ENCODE measurements around the gene TBC1D9B. TPM values are rescaled to one million over a fixed set of nuclear protein-coding genes. Genes with fewer than 3 reads are reported as not detected.
"Not testable (repeated sequence)": the region's sequence is repeated elsewhere in the genome, so short reads cannot be mapped to it uniquely, and the experiment has no call there.

TBC1D9B gene
- total RNA-seq, 1 donor from 2014 or later: 32.9 TPM

- Histone ChIP-seq H3K27ac (ENCODE audit: low read depth, low read length) (no peak overlapping the region), H3K4me1 (ENCODE audit: control insufficient read depth in 3 of 3, insufficient read depth in 3 of 3, low read length in 3 of 3) (peaks cover 6 to 8% (median 7%) of the 10 kb centered on the region in 3 donors), H3K9me3 (ENCODE audit: control insufficient read depth in 3 of 3, low read length in 3 of 3) (no peaks in the 10 kb centered on the region), H3K4me3 (ENCODE audit: low read length in 3 of 3) (no peak overlapping the region), H3K9ac (ENCODE audit: low read depth in 1 of 3, low read length in 3 of 3) (no peak overlapping the region), H3K36me3 (ENCODE audit: control insufficient read depth in 3 of 3, insufficient read depth in 3 of 3, low read length in 3 of 3) (peaks cover 25 to 30% (median 29%) of the 10 kb centered on the region in 3 donors), H3K27me3 (ENCODE audit: control insufficient read depth in 3 of 3, insufficient read depth in 3 of 3, low read length in 3 of 3) (no peaks in the 10 kb centered on the region)
Observed at GRCh38 chr5:179854356-179854755, 53.3 kb downstream of the TBC1D9B start.

DNA sequence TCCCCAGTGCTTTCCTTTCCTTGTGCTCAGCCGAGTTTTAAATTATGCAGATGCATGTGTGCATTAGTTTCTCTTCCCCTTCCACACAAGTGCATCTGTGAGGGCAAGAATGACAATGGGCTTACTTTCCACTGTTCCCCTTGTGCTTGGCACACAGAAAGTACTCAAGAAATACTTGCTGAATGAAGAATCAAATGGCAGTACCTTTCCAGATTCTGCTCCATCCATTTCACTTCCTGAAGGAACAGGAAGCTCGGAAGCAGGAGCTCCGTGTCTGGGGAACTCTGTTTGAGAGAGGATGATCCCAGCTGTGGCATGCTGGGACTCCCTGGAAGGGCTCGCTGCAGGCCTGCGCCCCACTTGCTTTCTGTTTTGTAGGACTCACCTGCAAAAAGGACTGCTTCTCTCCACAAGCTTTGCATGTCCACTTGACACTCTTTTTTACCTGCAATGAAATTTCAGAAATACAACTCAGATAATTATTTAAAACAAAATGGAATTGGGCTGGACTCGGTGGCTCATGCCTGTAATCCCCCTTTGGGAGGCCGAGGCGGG lies 54.6 kb downstream of the TBC1D9B start:
- H3K27ac ChIP-seq (ENCODE audit: low read depth, low read length): no peak overlapping the region
- H3K9ac ChIP-seq (ENCODE audit: low read depth in 1 of 3, low read length in 3 of 3): no peak overlapping the region
- H3K4me3 ChIP-seq (ENCODE audit: low read length in 3 of 3): no peak overlapping the region
- no peaks in the 10 kb centered on the region for H3K9me3 ChIP-seq (ENCODE audit: control insufficient read depth in 3 of 3, low read length in 3 of 3)
- H3K27me3 ChIP-seq (ENCODE audit: control insufficient read depth in 3 of 3, insufficient read depth in 3 of 3, low read length in 3 of 3): no peaks in the 10 kb centered on the region
- H3K36me3 ChIP-seq (ENCODE audit: control insufficient read depth in 3 of 3, insufficient read depth in 3 of 3, low read length in 3 of 3): peaks cover 34 to 40% (median 39%) of the 10 kb centered on the region in 3 donors
- H3K4me1 ChIP-seq (ENCODE audit: control insufficient read depth in 3 of 3, insufficient read depth in 3 of 3, low read length in 3 of 3): peaks cover 1 to 7% (median 5%) of the 10 kb centered on the region in 3 donors

GRCh38 chr5:179841621-179842020 lies 66.1 kb downstream of the TBC1D9B start:
- Histone ChIP-seq H3K9ac (ENCODE audit: low read depth in 1 of 3, low read length in 3 of 3) (peak overlapping the region in 1 of 3 donors; percentile 33), H3K4me1 (ENCODE audit: control insufficient read depth in 3 of 3, insufficient read depth in 3 of 3, low read length in 3 of 3) (peaks cover 17 to 47% (median 36%) of the 10 kb centered on the region in 3 donors), H3K36me3 (ENCODE audit: control insufficient read depth in 3 of 3, insufficient read depth in 3 of 3, low read length in 3 of 3) (peaks cover 34 to 45% (median 40%) of the 10 kb centered on the region in 3 donors), H3K4me3 (ENCODE audit: low read length in 3 of 3) (no peak overlapping the region), H3K27me3 (ENCODE audit: control insufficient read depth in 3 of 3, insufficient read depth in 3 of 3, low read length in 3 of 3) (no peaks in the 10 kb centered on the region), H3K27ac (ENCODE audit: low read depth, low read length) (no peak overlapping the region), H3K9me3 (ENCODE audit: control insufficient read depth in 3 of 3, low read length in 3 of 3) (no peaks in the 10 kb centered on the region)

GRCh38 chr5:179840766-179841165 lies 66.9 kb downstream of the TBC1D9B start:
- H3K27me3 ChIP-seq (ENCODE audit: control insufficient read depth in 3 of 3, insufficient read depth in 3 of 3, low read length in 3 of 3): no peaks in the 10 kb centered on the region
- H3K4me3 ChIP-seq (ENCODE audit: low read length in 3 of 3): no peak overlapping the region
- peak overlapping the region; percentile 61 for H3K27ac ChIP-seq (ENCODE audit: low read depth, low read length)
- H3K4me1 ChIP-seq (ENCODE audit: control insufficient read depth in 3 of 3, insufficient read depth in 3 of 3, low read length in 3 of 3): peaks cover 17 to 55% (median 44%) of the 10 kb centered on the region in 3 donors
- peak overlapping the region in 2 of 3 donors; percentile 42 to 45 for H3K9ac ChIP-seq (ENCODE audit: low read depth in 1 of 3, low read length in 3 of 3)
- no peaks in the 10 kb centered on the region for H3K9me3 ChIP-seq (ENCODE audit: control insufficient read depth in 3 of 3, low read length in 3 of 3)
- peaks cover 39 to 49% (median 47%) of the 10 kb centered on the region in 3 donors for H3K36me3 ChIP-seq (ENCODE audit: control insufficient read depth in 3 of 3, insufficient read depth in 3 of 3, low read length in 3 of 3)

- Histone ChIP-seq H3K9ac (ENCODE audit: low read depth in 1 of 3, low read length in 3 of 3) (peak overlapping the region in 2 of 3 donors; percentile 42 to 57), H3K9me3 (ENCODE audit: control insufficient read depth in 3 of 3, low read length in 3 of 3) (no peaks in the 10 kb centered on the region), H3K36me3 (ENCODE audit: control insufficient read depth in 3 of 3, insufficient read depth in 3 of 3, low read length in 3 of 3) (peaks cover 37 to 49% (median 46%) of the 10 kb centered on the region in 3 donors), H3K4me1 (ENCODE audit: control insufficient read depth in 3 of 3, insufficient read depth in 3 of 3, low read length in 3 of 3) (peaks cover 17 to 55% (median 44%) of the 10 kb centered on the region in 3 donors), H3K27me3 (ENCODE audit: control insufficient read depth in 3 of 3, insufficient read depth in 3 of 3, low read length in 3 of 3) (no peaks in the 10 kb centered on the region), H3K27ac (ENCODE audit: low read depth, low read length) (peak overlapping the region; percentile 61), H3K4me3 (ENCODE audit: low read length in 3 of 3) (no peak overlapping the region)
Observed at GRCh38 chr5:179840321-179840720, 67.4 kb downstream of the TBC1D9B start.

GRCh38 chr5:179839328-179840256 lies 68.1 kb downstream of the TBC1D9B start:
- H3K9ac ChIP-seq (ENCODE audit: low read depth in 1 of 3, low read length in 3 of 3): peak overlapping the region; percentile 32 to 77 (median 57)
- peak overlapping the region in 2 of 3 donors; percentile 19 to 41 for H3K4me3 ChIP-seq (ENCODE audit: low read length in 3 of 3)
- H3K36me3 ChIP-seq (ENCODE audit: control insufficient read depth in 3 of 3, insufficient read depth in 3 of 3, low read length in 3 of 3): peaks cover 37 to 48% (median 46%) of the 10 kb centered on the region in 3 donors
- no peaks in the 10 kb centered on the region for H3K9me3 ChIP-seq (ENCODE audit: control insufficient read depth in 3 of 3, low read length in 3 of 3)
- peaks cover 17 to 55% (median 44%) of the 10 kb centered on the region in 3 donors for H3K4me1 ChIP-seq (ENCODE audit: control insufficient read depth in 3 of 3, insufficient read depth in 3 of 3, low read length in 3 of 3)
- H3K27ac ChIP-seq (ENCODE audit: low read depth, low read length): peak overlapping the region; percentile 62
- no peaks in the 10 kb centered on the region for H3K27me3 ChIP-seq (ENCODE audit: control insufficient read depth in 3 of 3, insufficient read depth in 3 of 3, low read length in 3 of 3)

- Histone ChIP-seq H3K4me3 (ENCODE audit: low read length in 3 of 3) (no peak overlapping the region), H3K9me3 (ENCODE audit: control insufficient read depth in 3 of 3, low read length in 3 of 3) (no peaks in the 10 kb centered on the region), H3K27me3 (ENCODE audit: control insufficient read depth in 3 of 3, insufficient read depth in 3 of 3, low read length in 3 of 3) (no peaks in the 10 kb centered on the region), H3K36me3 (ENCODE audit: control insufficient read depth in 3 of 3, insufficient read depth in 3 of 3, low read length in 3 of 3) (peaks cover 50 to 58% (median 55%) of the 10 kb centered on the region in 3 donors), H3K9ac (ENCODE audit: low read depth in 1 of 3, low read length in 3 of 3) (peak overlapping the region in 2 of 3 donors; percentile 20 to 45), H3K27ac (ENCODE audit: low read depth, low read length) (peak overlapping the region; percentile 45), H3K4me1 (ENCODE audit: control insufficient read depth in 3 of 3, insufficient read depth in 3 of 3, low read length in 3 of 3) (peaks cover 17 to 64% (median 51%) of the 10 kb centered on the region in 3 donors)
Observed at GRCh38 chr5:179837076-179838011, 70.4 kb downstream of the TBC1D9B start.

- Histone ChIP-seq H3K36me3 (ENCODE audit: control insufficient read depth in 3 of 3, insufficient read depth in 3 of 3, low read length in 3 of 3) (peaks cover 54 to 63% (median 55%) of the 10 kb centered on the region in 3 donors), H3K4me3 (ENCODE audit: low read length in 3 of 3) (peak overlapping the region in 1 of 3 donors; percentile 22), H3K27ac (ENCODE audit: low read depth, low read length) (peak overlapping the region; percentile 45), H3K27me3 (ENCODE audit: control insufficient read depth in 3 of 3, insufficient read depth in 3 of 3, low read length in 3 of 3) (no peaks in the 10 kb centered on the region), H3K4me1 (ENCODE audit: control insufficient read depth in 3 of 3, insufficient read depth in 3 of 3, low read length in 3 of 3) (peaks cover 20 to 65% (median 55%) of the 10 kb centered on the region in 3 donors), H3K9ac (ENCODE audit: low read depth in 1 of 3, low read length in 3 of 3) (peak overlapping the region in 1 of 3 donors; percentile 33), H3K9me3 (ENCODE audit: control insufficient read depth in 3 of 3, low read length in 3 of 3) (no peaks in the 10 kb centered on the region)
Observed at GRCh38 chr5:179836225-179837019, 71.3 kb downstream of the TBC1D9B start.

GRCh38 chr5:179834871-179835270 lies 72.8 kb downstream of the TBC1D9B start:
- not testable (repeated sequence) for H3K27ac ChIP-seq (ENCODE audit: low read depth, low read length); H3K9ac ChIP-seq (ENCODE audit: low read depth in 1 of 3, low read length in 3 of 3); H3K4me3 ChIP-seq (ENCODE audit: low read length in 3 of 3); H3K27me3 ChIP-seq (ENCODE audit: control insufficient read depth in 3 of 3, insufficient read depth in 3 of 3, low read length in 3 of 3); H3K9me3 ChIP-seq (ENCODE audit: control insufficient read depth in 3 of 3, low read length in 3 of 3)
- peaks cover 61 to 71% (median 64%) of the 10 kb centered on the region in 3 donors for H3K36me3 ChIP-seq (ENCODE audit: control insufficient read depth in 3 of 3, insufficient read depth in 3 of 3, low read length in 3 of 3)
- peaks cover 10 to 58% (median 44%) of the 10 kb centered on the region in 3 donors for H3K4me1 ChIP-seq (ENCODE audit: control insufficient read depth in 3 of 3, insufficient read depth in 3 of 3, low read length in 3 of 3)
